SK-N-SH treated with all-trans-retinoic acid at 6 μM for 48 hours (cell line): ENCODE results near the gene KLF5.

Source experiments
- ATAC-seq: fragments of 200-7000 bp; cut with Tn5 transposase; 3 replicates; pipeline ENCODE4 v1.9.1; 2020; ENCODE audit warnings: mild to moderate bottlenecking, moderate library complexity
- ARNTL ChIP-seq: fragments of 450-650 bp; formaldehyde crosslinking; IDR thresholded peaks from 2 replicates; pipeline ENCODE4 v1.5.0; 2020; ENCODE audit warnings: low read depth, mild to moderate bottlenecking, moderate library complexity, borderline replicate concordance
- CREB5 ChIP-seq: fragments of 250-450 bp; sonication (Bioruptor Pico); IDR thresholded peaks from 2 replicates; pipeline ENCODE4 v1.5.1; 2020; ENCODE audit warnings: low read depth, mild to moderate bottlenecking, moderate library complexity
- CSDC2 ChIP-seq: fragments of 250-450 bp; sonication (Bioruptor Pico); IDR thresholded peaks from 2 replicates; pipeline ENCODE4 v1.5.0; 2020; ENCODE audit warnings: mild to moderate bottlenecking, moderate library complexity
- ESRRG ChIP-seq: fragments of 250-450 bp; sonication (Bioruptor Pico); IDR thresholded peaks from 2 replicates; pipeline ENCODE4 v1.6.1; 2021; ENCODE audit warnings: mild to moderate bottlenecking
- GLIS3 ChIP-seq: fragments of 250-450 bp; sonication (Bioruptor Pico); IDR thresholded peaks from 2 replicates; pipeline ENCODE4 v1.5.0; 2020; ENCODE audit warnings: mild to moderate bottlenecking, moderate library complexity
- ISL1 ChIP-seq: fragments of 250-450 bp; sonication (Bioruptor Pico); IDR thresholded peaks from 2 replicates; pipeline ENCODE4 v2.1.2; 2022; ENCODE audit warnings: mild to moderate bottlenecking, moderate library complexity
- OSR1 ChIP-seq: fragments of 250-450 bp; sonication (Bioruptor Pico); IDR thresholded peaks from 2 replicates; pipeline ENCODE4 v1.8.0; 2022; ENCODE audit warnings: moderate library complexity, mild to moderate bottlenecking, inconsistent platforms
- PATZ1 ChIP-seq: fragments of 250-450 bp; sonication (Bioruptor Pico); IDR thresholded peaks from 2 replicates; pipeline ENCODE4 v1.8.0; 2020; ENCODE audit warnings: mild to moderate bottlenecking, moderate library complexity, borderline replicate concordance
- TCF4 ChIP-seq: fragments of 250-450 bp; sonication (Bioruptor Pico); IDR thresholded peaks from 2 replicates; pipeline ENCODE4 v1.8.0; 2021; ENCODE audit warnings: mild to moderate bottlenecking, moderate library complexity, borderline replicate concordance
- ZC3H10 ChIP-seq: fragments of 250-450 bp; sonication (Bioruptor Pico); IDR thresholded peaks from 2 replicates; pipeline ENCODE4 v1.5.1; 2021; ENCODE audit warnings: mild to moderate bottlenecking, moderate library complexity
- ZFP3 ChIP-seq: fragments of 250-450 bp; sonication (Bioruptor Pico); IDR thresholded peaks from 2 replicates; pipeline ENCODE4 v1.5.0; 2020; ENCODE audit warnings: mild to moderate bottlenecking, moderate library complexity
- ZFP30 ChIP-seq: fragments of 450-650 bp; formaldehyde crosslinking; IDR thresholded peaks from 2 replicates; pipeline ENCODE4 v1.5.0; 2022; ENCODE audit warnings: mild to moderate bottlenecking, moderate library complexity
- ZNF70 ChIP-seq: fragments of 450-650 bp; formaldehyde crosslinking; IDR thresholded peaks from 2 replicates; pipeline ENCODE4 v1.5.0; 2020; ENCODE audit warnings: mild to moderate bottlenecking, moderate library complexity
- TF ChIP-seq, protein P1 (sequence below): fragments of 250-450 bp; sonication (Bioruptor Pico); IDR thresholded peaks from 2 replicates; pipeline ENCODE4 v1.5.1; 2021; ENCODE audit warnings: mild to moderate bottlenecking, moderate library complexity
- TF ChIP-seq, protein P2 (sequence below): fragments of 250-450 bp; sonication (Bioruptor Pico); IDR thresholded peaks from 2 replicates; pipeline ENCODE4 v1.8.0; 2021; ENCODE audit warnings: low read depth, mild to moderate bottlenecking, moderate library complexity, borderline replicate concordance

KLF5 gene

GRCh38 chr13:73061876-73062275, 3.1 kb downstream of the KLF5 start:
- ATAC-seq: no peak
- no peak for TF ChIP-seq ZC3H10 (CRISPR knock-in tag)
- TF ChIP-seq, protein P1, sequence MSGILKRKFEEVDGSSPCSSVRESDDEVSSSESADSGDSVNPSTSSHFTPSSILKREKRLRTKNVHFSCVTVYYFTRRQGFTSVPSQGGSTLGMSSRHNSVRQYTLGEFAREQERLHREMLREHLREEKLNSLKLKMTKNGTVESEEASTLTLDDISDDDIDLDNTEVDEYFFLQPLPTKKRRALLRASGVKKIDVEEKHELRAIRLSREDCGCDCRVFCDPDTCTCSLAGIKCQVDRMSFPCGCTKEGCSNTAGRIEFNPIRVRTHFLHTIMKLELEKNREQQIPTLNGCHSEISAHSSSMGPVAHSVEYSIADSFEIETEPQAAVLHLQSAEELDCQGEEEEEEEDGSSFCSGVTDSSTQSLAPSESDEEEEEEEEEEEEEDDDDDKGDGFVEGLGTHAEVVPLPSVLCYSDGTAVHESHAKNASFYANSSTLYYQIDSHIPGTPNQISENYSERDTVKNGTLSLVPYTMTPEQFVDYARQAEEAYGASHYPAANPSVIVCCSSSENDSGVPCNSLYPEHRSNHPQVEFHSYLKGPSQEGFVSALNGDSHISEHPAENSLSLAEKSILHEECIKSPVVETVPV (CRISPR knock-in tag): no peak
- TF ChIP-seq ZFP30 (CRISPR knock-in tag): no peak
- TF ChIP-seq ZFP3 (CRISPR knock-in tag): no peak
- TF ChIP-seq ISL1 (CRISPR knock-in tag): no peak
- TF ChIP-seq CREB5: no peak
- TF ChIP-seq, protein P2, sequence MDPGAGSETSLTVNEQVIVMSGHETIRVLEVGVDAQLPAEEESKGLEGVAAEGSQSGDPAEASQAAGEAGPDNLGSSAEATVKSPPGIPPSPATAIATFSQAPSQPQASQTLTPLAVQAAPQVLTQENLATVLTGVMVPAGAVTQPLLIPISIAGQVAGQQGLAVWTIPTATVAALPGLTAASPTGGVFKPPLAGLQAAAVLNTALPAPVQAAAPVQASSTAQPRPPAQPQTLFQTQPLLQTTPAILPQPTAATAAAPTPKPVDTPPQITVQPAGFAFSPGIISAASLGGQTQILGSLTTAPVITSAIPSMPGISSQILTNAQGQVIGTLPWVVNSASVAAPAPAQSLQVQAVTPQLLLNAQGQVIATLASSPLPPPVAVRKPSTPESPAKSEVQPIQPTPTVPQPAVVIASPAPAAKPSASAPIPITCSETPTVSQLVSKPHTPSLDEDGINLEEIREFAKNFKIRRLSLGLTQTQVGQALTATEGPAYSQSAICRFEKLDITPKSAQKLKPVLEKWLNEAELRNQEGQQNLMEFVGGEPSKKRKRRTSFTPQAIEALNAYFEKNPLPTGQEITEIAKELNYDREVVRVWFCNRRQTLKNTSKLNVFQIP (CRISPR knock-in tag): no peak
- TF ChIP-seq GLIS3 (CRISPR knock-in tag): no peak
- no peak for TF ChIP-seq OSR1
- no peak for TF ChIP-seq ARNTL (CRISPR knock-in tag)
- TF ChIP-seq PATZ1: no peak
- no peak for TF ChIP-seq TCF4 (CRISPR knock-in tag)
- TF ChIP-seq ZNF70: no peak

GRCh38 chr13:73062468-73062867, 3.7 kb downstream of the KLF5 start:
- no peak for ATAC-seq
- TF ChIP-seq CSDC2: no peak
- TF ChIP-seq ZC3H10 (CRISPR knock-in tag): no peak
- TF ChIP-seq OSR1: no peak
- TF ChIP-seq, all 23 proteins: peak for 0

- no peak for TF ChIP-seq CREB5
- no peak for ATAC-seq
Observed at GRCh38 chr13:73063166-73063565, 4.4 kb downstream of the KLF5 start.

GRCh38 chr13:73065036-73065435, 6.2 kb downstream of the KLF5 start:
- ATAC-seq: no peak
- TF ChIP-seq ESRRG (CRISPR knock-in tag) (no peak), PATZ1 (no peak), TCF4 (CRISPR knock-in tag) (no peak), ZFP3 (CRISPR knock-in tag) (no peak)
- TF ChIP-seq, protein P1 (CRISPR knock-in tag): no peak
